HCT116 (cell line): Measurements from ENCODE around the gene ARHGAP40.

Source experiments
- JUND ChIP-seq: IDR thresholded peaks from 2 replicates; pipeline ENCODE4 v1.6.1; 2012
- POLR2AphosphoS5 ChIP-seq: IDR thresholded peaks from 2 replicates; pipeline ENCODE4 v1.6.1; 2011; ENCODE audit warnings: mild to moderate bottlenecking, low read depth, low read length, moderate library complexity
- TF ChIP-seq, protein P1 (sequence below), 3 experiments: fragments of 200-600 bp in 1 of 3; sonication (generic) in 1 of 3; IDR thresholded peaks in 2 of 3; conservative IDR thresholded peaks in 1 of 3; 2 replicates each; pipeline ENCODE4 v1.5.1; 2012 to 2017; ENCODE audit warnings: low read depth in 2 of 3, low read length in 2 of 3, antibody characterized with exemption in 1 of 3, borderline replicate concordance in 1 of 3, control low read depth in 1 of 3, mild to moderate bottlenecking in 1 of 3, mixed read lengths in 1 of 3, mixed run types in 1 of 3, moderate library complexity in 1 of 3; ENCODE audit not compliant: insufficient read depth in 1 of 3

DNA sequence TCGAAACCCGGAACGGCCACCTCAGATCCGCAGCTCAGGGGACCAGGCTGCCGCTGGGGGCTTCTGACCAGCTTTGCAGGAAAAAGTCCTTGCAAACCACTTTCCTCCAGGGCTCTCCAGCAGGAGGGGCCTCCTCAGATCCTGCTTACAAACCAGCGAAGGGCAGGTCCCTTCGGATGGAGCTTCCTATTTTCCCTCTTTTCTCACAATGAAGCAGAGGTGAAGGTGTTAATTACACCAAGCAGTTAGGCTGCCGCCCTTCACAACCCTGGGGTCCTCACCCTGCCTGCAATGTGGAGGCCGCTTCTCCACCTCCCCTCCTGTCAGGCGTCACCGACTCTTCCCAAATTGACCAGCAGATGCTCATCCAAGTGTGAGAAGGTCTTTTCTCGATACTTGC is 5.7 kb downstream of the ARHGAP40 start:
- TF ChIP-seq, protein P1, sequence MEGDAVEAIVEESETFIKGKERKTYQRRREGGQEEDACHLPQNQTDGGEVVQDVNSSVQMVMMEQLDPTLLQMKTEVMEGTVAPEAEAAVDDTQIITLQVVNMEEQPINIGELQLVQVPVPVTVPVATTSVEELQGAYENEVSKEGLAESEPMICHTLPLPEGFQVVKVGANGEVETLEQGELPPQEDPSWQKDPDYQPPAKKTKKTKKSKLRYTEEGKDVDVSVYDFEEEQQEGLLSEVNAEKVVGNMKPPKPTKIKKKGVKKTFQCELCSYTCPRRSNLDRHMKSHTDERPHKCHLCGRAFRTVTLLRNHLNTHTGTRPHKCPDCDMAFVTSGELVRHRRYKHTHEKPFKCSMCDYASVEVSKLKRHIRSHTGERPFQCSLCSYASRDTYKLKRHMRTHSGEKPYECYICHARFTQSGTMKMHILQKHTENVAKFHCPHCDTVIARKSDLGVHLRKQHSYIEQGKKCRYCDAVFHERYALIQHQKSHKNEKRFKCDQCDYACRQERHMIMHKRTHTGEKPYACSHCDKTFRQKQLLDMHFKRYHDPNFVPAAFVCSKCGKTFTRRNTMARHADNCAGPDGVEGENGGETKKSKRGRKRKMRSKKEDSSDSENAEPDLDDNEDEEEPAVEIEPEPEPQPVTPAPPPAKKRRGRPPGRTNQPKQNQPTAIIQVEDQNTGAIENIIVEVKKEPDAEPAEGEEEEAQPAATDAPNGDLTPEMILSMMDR (IDR thresholded peaks at IDR 0.05 in 2 of 3, conservative IDR thresholded peaks at IDR 0.05 in 1 of 3; ENCODE audit: borderline replicate concordance in 1 of 3, insufficient read depth in 1 of 3, low read depth in 2 of 3, low read length in 2 of 3): no peak
- no peak for TF ChIP-seq POLR2AphosphoS5
- no peak for TF ChIP-seq JUND
